HepG2 (cell line): ENCODE measurements around the gene VAT1L. TPM values are rescaled to one million over a fixed set of nuclear protein-coding genes. Genes with fewer than 3 reads are reported as not detected.

ENCODE experiments used
- ADNP ChIP-seq: sonication (generic); formaldehyde crosslinking; IDR thresholded peaks from 2 replicates; pipeline ENCODE4 v1.4.0; 2020; ENCODE audit warnings: missing genetic modification reagents
- EED ChIP-seq: sonication (generic); formaldehyde crosslinking; IDR thresholded peaks from 2 replicates; pipeline ENCODE4 v1.5.0; 2020; ENCODE audit warnings: mild to moderate bottlenecking, missing genetic modification reagents
- EHMT2 ChIP-seq: fragments of 200-600 bp; sonication (generic); IDR thresholded peaks from 2 replicates; pipeline ENCODE4 v1.7.0; 2017; ENCODE audit warnings: antibody characterized with exemption, low read depth, low read length, borderline replicate concordance
- HNRNPK ChIP-seq: fragments of 200-400 bp; formaldehyde crosslinking; IDR thresholded peaks from 2 replicates; pipeline ENCODE4 v1.6.1; 2018; ENCODE audit warnings: low read length, low read depth, moderate library complexity, mild to moderate bottlenecking; ENCODE audit not compliant: poor library complexity, severe bottlenecking
- SNRNP70 ChIP-seq: fragments of 200-400 bp; formaldehyde crosslinking; IDR thresholded peaks from 2 replicates; pipeline ENCODE4 v1.6.1; 2017; ENCODE audit warnings: mild to moderate bottlenecking, low read depth, low read length, moderate library complexity
- SYNCRIP ChIP-seq: fragments of 200-400 bp; formaldehyde crosslinking; IDR thresholded peaks from 2 replicates; pipeline ENCODE4 v1.6.1; 2018; ENCODE audit warnings: mild to moderate bottlenecking, low read depth, low read length; ENCODE audit not compliant: insufficient read depth
- TCF7 ChIP-seq: sonication (generic); IDR thresholded peaks from 2 replicates; pipeline ENCODE4 v1.6.1; 2016; ENCODE audit warnings: antibody characterized with exemption, low read depth
- ZNF337 ChIP-seq: sonication (generic); formaldehyde crosslinking; IDR thresholded peaks from 2 replicates; pipeline ENCODE4 v1.5.1; 2020; ENCODE audit warnings: missing genetic modification reagents, low read depth, mild to moderate bottlenecking, borderline replicate concordance
- ZNF460 ChIP-seq: sonication (generic); formaldehyde crosslinking; IDR thresholded peaks from 2 replicates; pipeline ENCODE4 v1.5.1; 2020; ENCODE audit warnings: missing genetic modification reagents, mild to moderate bottlenecking, borderline replicate concordance
- ZNF678 ChIP-seq: sonication (generic); formaldehyde crosslinking; IDR thresholded peaks from 2 replicates; pipeline ENCODE4 v1.4.0; 2020; ENCODE audit warnings: mild to moderate bottlenecking, missing genetic modification reagents
- ZNF766 ChIP-seq: sonication (generic); formaldehyde crosslinking; IDR thresholded peaks from 2 replicates; pipeline ENCODE4 v1.5.0; 2020; ENCODE audit warnings: missing genetic modification reagents, borderline replicate concordance
- polyA plus RNA-seq, 8 experiments: library from polyadenylated mRNA; depleted of rRNA in 3 of 8; stranded (reverse) in 7 of 8; unstranded in 1 of 8; fragments of >200 nt; fragmentation: Illumina TruSeq in 4 of 8; extraction: Trizol in 4 of 8; gene quantifications; 2 replicates each; pipeline versions ENCODE4 v1.2.1 to v1.2.3, GENCODE V29; 2011 to 2016; ENCODE audit warnings: low read depth in 4 of 8, missing spikeins in 1 of 8, mixed read lengths in 1 of 8; ENCODE audit not compliant: insufficient read depth in 1 of 8
- total RNA-seq, 5 experiments: library from RNA; depleted of rRNA; stranded (reverse); fragments of >200 nt; fragmentation: Illumina TruSeq; extraction: Trizol; gene quantifications; 2 replicates each; pipeline ENCODE4 v1.2.3, GENCODE V29; 2016; ENCODE audit warnings: low read depth in 1 of 5
- TF ChIP-seq, protein P1 (sequence below): sonication (generic); formaldehyde crosslinking; IDR thresholded peaks from 2 replicates; pipeline ENCODE4 v1.8.0; 2022; ENCODE audit warnings: mild to moderate bottlenecking, missing genetic modification reagents; ENCODE audit not compliant: insufficient replicate concordance
- TF ChIP-seq, protein P2 (sequence below): sonication (generic); formaldehyde crosslinking; IDR thresholded peaks from 2 replicates; pipeline ENCODE4 v1.4.0; 2020; ENCODE audit warnings: missing genetic modification reagents, borderline replicate concordance
- TF ChIP-seq, protein P3 (sequence below): IDR thresholded peaks from 2 replicates; pipeline ENCODE4 v1.6.1; 2016
- TF ChIP-seq, protein P4 (sequence below): sonication (generic); formaldehyde crosslinking; IDR thresholded peaks from 2 replicates; pipeline ENCODE4 v1.9.0; 2022; ENCODE audit warnings: missing genetic modification reagents, mild to moderate bottlenecking, borderline replicate concordance
- TF ChIP-seq, protein P5 (sequence below): sonication (generic); formaldehyde crosslinking; IDR thresholded peaks from 2 replicates; pipeline ENCODE4 v1.8.1; 2023; ENCODE audit warnings: missing genetic modification reagents, mild to moderate bottlenecking, borderline replicate concordance
- TF ChIP-seq, protein P6 (sequence below): sonication (generic); formaldehyde crosslinking; IDR thresholded peaks from 2 replicates; pipeline ENCODE4 v1.4.0; 2020; ENCODE audit warnings: mild to moderate bottlenecking, missing genetic modification reagents
- TF ChIP-seq, protein P7 (sequence below): sonication (generic); formaldehyde crosslinking; IDR thresholded peaks from 2 replicates; pipeline ENCODE4 v1.8.0; 2022; ENCODE audit warnings: missing genetic modification reagents, mild to moderate bottlenecking, moderate library complexity, borderline replicate concordance
- TF ChIP-seq, protein P8 (sequence below): sonication (generic); formaldehyde crosslinking; IDR thresholded peaks from 2 replicates; pipeline ENCODE4 v1.8.1; 2023; ENCODE audit warnings: mild to moderate bottlenecking, missing genetic modification reagents, borderline replicate concordance

Gene VAT1L
- total and polyA plus RNA-seq, 2 of the 13 experiments (the other 11 are each of a cell fraction or from before 2014, with no cell fraction given) = not detected

DNA sequence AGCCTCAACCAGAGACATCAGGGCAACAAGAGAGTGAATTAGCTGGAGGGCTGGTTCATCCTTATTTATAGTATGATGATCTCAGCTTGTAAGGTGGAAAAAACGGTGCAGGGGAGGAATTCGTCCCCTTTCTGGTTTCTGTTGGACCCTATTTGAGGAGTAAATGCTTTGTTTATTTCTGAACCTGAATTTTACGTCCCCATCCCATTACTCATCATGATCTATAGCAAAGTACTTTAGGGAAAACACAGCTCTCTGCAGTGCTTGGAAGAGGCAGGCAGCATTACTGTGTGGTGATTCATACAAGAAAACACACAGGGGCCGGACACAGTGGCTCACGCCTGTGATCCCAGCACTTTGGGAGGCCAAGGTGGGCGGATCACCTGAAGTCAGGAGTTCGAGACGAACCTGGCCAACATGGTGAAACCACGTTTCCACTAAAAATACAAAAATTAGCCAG, 8.0 kb upstream of the VAT1L start (continued):
- no peak for TF ChIP-seq HNRNPK
- TF ChIP-seq ZNF460 (CRISPR knock-in tag) = no peak
- no peak for TF ChIP-seq ZNF678 (CRISPR knock-in tag)
- TF ChIP-seq SNRNP70 = no peak
- TF ChIP-seq, protein P1, sequence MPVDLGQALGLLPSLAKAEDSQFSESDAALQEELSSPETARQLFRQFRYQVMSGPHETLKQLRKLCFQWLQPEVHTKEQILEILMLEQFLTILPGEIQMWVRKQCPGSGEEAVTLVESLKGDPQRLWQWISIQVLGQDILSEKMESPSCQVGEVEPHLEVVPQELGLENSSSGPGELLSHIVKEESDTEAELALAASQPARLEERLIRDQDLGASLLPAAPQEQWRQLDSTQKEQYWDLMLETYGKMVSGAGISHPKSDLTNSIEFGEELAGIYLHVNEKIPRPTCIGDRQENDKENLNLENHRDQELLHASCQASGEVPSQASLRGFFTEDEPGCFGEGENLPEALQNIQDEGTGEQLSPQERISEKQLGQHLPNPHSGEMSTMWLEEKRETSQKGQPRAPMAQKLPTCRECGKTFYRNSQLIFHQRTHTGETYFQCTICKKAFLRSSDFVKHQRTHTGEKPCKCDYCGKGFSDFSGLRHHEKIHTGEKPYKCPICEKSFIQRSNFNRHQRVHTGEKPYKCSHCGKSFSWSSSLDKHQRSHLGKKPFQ = no peak
- no peak for TF ChIP-seq ZNF766 (CRISPR knock-in tag)
- TF ChIP-seq, protein P2, sequence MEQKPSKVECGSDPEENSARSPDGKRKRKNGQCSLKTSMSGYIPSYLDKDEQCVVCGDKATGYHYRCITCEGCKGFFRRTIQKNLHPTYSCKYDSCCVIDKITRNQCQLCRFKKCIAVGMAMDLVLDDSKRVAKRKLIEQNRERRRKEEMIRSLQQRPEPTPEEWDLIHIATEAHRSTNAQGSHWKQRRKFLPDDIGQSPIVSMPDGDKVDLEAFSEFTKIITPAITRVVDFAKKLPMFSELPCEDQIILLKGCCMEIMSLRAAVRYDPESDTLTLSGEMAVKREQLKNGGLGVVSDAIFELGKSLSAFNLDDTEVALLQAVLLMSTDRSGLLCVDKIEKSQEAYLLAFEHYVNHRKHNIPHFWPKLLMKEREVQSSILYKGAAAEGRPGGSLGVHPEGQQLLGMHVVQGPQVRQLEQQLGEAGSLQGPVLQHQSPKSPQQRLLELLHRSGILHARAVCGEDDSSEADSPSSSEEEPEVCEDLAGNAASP (CRISPR knock-in tag) = no peak
- TF ChIP-seq ADNP (CRISPR knock-in tag) = peak; percentile 26; the same call in 1 of the 2 replicates
- no peak for TF ChIP-seq EED
- TF ChIP-seq, protein P3, sequence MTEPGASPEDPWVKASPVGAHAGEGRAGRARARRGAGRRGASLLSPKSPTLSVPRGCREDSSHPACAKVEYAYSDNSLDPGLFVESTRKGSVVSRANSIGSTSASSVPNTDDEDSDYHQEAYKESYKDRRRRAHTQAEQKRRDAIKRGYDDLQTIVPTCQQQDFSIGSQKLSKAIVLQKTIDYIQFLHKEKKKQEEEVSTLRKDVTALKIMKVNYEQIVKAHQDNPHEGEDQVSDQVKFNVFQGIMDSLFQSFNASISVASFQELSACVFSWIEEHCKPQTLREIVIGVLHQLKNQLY = no peak
- TF ChIP-seq, protein P4, sequence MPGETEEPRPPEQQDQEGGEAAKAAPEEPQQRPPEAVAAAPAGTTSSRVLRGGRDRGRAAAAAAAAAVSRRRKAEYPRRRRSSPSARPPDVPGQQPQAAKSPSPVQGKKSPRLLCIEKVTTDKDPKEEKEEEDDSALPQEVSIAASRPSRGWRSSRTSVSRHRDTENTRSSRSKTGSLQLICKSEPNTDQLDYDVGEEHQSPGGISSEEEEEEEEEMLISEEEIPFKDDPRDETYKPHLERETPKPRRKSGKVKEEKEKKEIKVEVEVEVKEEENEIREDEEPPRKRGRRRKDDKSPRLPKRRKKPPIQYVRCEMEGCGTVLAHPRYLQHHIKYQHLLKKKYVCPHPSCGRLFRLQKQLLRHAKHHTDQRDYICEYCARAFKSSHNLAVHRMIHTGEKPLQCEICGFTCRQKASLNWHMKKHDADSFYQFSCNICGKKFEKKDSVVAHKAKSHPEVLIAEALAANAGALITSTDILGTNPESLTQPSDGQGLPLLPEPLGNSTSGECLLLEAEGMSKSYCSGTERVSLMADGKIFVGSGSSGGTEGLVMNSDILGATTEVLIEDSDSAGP = no peak
- TF ChIP-seq, protein P5, sequence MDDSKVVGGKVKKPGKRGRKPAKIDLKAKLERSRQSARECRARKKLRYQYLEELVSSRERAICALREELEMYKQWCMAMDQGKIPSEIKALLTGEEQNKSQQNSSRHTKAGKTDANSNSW = no peak
- TF ChIP-seq, protein P6, sequence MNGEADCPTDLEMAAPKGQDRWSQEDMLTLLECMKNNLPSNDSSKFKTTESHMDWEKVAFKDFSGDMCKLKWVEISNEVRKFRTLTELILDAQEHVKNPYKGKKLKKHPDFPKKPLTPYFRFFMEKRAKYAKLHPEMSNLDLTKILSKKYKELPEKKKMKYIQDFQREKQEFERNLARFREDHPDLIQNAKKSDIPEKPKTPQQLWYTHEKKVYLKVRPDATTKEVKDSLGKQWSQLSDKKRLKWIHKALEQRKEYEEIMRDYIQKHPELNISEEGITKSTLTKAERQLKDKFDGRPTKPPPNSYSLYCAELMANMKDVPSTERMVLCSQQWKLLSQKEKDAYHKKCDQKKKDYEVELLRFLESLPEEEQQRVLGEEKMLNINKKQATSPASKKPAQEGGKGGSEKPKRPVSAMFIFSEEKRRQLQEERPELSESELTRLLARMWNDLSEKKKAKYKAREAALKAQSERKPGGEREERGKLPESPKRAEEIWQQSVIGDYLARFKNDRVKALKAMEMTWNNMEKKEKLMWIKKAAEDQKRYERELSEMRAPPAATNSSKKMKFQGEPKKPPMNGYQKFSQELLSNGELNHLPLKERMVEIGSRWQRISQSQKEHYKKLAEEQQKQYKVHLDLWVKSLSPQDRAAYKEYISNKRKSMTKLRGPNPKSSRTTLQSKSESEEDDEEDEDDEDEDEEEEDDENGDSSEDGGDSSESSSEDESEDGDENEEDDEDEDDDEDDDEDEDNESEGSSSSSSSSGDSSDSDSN = no peak
- no peak for TF ChIP-seq SYNCRIP
- TF ChIP-seq EHMT2 = no peak
- TF ChIP-seq, protein P7, sequence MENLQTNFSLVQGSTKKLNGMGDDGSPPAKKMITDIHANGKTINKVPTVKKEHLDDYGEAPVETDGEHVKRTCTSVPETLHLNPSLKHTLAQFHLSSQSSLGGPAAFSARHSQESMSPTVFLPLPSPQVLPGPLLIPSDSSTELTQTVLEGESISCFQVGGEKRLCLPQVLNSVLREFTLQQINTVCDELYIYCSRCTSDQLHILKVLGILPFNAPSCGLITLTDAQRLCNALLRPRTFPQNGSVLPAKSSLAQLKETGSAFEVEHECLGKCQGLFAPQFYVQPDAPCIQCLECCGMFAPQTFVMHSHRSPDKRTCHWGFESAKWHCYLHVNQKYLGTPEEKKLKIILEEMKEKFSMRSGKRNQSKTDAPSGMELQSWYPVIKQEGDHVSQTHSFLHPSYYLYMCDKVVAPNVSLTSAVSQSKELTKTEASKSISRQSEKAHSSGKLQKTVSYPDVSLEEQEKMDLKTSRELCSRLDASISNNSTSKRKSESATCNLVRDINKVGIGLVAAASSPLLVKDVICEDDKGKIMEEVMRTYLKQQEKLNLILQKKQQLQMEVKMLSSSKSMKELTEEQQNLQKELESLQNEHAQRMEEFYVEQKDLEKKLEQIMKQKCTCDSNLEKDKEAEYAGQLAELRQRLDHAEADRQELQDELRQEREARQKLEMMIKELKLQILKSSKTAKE = no peak
- TF ChIP-seq, protein P8, sequence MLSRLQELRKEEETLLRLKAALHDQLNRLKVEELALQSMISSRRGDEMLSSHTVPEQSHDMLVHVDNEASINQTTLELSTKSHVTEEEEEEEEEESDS (CRISPR knock-in tag) = no peak
- TF ChIP-seq TCF7 = no peak
- no peak for TF ChIP-seq ZNF337
